ENCODE data around the gene TREX2.
"Not testable (repeated sequence)": the region's sequence is repeated elsewhere in the genome, so short reads cannot be mapped to it uniquely, and the experiment has no call there.

Gene TREX2

DNA sequence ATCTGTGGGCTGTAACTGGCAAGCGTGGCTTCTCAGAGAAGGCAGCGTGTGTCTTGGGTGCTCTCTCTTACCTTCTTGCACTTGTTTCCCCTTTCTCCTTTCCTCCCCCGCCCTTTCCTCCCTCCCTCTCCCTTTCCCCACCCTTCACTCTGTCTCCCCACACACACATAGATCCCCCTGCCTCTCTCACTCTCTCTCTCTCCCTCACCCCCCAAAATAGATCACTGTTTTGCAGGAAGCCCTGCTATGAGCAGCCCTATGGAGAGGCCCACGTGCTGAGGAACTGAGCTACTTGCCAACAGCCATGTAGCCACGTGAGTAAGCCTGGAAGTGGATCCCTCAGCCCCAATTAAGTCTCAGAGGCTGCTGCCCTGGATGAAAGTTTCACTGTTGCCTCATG, 40.4 kb downstream of the TREX2 start:
- DNase-seq = no peak

DNA sequence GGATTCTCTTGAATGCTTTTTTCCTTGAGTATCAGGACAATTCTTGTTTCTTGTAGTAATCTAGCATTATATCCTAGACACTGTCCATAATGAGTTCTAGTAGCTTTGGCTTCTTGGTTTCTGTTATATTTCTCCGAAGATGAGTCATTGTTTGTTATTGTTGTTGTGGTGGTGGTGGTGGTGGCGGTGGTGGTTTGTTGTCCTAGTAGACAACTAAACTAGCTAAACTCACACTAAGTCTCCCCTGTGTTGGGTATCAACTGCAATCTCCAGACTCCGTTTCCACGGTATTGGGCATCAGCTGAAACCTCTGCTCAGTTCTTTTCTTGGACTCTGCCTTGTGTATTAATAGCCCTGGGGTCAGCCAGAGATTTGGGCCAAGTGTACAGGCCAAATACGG, 41.5 kb downstream of the TREX2 start:
- DNase-seq = not testable (repeated sequence)

DNA sequence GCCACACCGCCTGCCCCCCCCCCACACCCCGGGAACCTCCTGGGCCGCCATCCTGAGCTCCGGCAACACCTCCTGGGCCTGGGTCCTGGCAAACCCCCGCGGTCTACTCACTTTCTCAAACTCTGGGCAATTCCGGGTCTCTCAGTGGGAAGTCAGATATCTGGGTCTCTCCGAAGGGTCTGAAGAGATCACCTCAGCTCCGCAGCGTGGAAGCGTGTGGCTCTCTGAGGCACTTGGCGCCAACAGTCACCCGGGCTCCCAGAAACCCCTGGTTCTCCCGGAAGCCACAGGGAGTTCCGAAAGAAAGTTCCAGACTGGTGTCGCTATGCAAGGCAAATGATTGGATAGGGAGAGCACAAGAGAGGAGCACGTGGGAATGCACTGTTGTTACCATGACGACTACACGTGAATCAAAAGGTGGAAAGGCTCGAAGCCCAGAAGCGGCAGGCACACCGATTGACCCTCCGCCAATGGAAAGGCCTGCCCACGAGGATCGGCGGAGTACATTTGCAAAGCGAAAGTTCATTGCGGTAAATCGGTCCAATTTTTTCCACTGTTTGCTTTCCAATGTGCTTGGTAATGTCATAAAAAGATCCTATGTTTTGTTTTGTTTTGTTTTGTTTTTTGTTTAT, 44.6 kb downstream of the TREX2 start, which contains the start of gene PNMA6E:
PNMA6E (minus strand) TSS at position 218 of the 632 bp plus-strand sequence. CDS start 2,501 bp downstream, outside the sequence.
- no peak for DNase-seq

DNA sequence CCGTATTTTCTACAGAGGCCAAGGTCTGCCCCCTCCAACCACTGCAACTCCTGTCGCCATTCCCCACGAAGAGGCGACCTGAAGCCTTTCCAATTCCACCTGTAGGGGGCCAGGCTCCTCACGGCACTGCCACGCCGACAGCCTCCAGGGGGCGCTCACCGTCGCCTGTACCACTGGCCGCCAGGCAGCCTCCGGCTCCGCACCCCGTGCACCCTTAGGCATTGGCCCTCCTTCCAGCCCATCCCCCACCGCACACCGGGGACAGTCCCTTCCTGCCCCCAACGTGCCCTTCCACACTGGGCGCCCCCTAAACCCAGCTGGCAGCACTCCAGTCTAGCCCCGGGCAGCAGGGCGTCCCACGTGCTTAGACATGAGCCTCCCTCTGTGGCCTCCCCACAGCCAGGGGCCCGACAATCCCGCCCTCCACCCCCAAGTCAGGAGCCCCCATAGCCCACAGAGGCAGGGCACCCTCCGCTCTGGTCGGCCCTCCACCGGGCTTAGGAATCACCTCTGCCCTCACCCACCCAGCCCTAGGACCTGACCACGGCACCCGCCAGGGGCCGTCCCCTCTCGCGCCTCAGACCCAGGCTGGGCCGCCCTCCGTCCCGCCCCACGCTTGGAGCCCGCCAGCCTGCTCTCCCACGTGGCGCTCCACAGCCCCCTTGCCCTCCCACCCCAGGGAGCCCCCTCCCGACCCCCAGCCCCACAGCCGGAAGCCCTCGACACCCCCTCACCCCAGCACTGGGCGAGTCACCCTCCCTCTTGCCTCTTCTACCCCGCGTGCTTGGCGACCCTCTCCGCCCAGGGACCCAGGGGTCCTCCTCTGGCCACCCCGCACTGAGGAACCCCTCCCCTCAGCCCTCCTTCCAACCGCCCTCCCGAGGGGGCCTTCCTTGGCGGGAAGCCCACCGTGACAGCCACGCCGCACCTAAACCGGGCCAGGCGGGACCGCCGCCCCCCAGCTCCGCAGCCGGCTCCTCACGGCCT, 45.4 kb downstream of the TREX2 start:
- peak; percentile 5 for DNase-seq

DNA sequence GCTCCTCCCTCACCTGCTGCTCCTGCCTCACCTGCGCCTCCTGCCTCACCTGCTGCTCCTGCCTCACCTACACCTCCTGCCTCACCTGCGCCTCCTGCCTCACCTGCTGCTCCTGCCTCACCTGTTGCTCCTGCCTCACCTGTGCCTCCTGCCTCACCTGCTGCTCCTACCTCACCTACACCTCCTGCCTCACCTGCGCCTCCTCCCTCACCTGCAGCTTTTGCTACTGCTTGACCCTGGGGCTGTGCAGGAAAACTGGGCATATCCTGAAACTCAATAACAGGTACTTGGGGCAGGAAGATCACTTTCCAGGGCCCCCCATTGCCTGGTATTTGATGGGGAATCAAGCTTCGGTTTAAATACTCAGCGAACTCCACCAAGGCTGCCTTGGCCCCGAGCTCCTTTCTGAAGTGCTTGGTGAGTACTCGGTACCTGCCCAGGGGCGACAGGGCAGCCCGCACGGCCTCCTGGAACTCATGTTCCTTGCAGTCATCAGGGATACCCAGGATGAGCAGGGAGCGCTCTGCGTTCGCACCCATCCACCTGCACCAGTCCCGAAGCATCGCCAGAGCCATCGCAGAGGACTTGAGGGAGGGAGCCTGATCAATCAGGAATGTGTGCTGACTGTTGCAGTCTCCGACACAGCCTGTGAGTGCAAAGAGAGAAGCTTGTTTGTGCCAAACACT, 47.4 kb downstream of the TREX2 start:
- DNase-seq = no peak

DNA sequence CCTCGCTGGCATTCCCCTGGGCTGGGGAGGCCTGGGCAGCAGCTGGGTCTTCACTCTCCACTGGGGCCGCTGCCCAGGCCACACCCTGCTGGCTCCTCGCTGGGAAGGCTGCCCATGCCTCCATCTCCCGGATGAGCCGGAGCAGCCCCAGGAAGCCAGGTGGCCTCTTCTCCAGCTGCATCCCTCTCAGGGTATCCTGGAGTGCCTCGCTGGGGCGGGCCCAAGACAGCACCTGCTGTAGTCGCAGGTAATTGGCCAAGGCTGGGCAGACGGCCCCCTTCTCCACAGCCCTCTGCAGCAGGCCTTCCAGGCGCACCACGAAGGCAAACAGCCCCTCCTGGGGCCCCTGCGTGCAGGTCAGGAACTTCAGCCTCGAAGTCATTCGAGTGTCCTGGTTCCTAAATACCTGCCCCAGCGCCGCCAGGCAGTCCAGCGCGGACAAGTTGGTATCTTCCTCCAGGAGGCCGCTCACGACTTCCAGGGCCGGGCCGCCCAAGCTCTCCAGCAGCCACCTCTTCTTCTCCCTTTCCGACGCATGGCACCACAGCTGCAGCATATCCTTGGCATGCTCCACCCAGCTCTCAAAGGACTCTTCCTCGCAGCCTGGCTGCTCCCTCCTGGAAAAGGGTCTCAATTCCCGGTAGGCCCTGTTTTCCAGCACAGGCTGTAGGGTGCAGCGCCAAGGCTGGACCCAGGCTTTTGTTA, 48.4 kb downstream of the TREX2 start:
- DNase-seq = no peak

DNA sequence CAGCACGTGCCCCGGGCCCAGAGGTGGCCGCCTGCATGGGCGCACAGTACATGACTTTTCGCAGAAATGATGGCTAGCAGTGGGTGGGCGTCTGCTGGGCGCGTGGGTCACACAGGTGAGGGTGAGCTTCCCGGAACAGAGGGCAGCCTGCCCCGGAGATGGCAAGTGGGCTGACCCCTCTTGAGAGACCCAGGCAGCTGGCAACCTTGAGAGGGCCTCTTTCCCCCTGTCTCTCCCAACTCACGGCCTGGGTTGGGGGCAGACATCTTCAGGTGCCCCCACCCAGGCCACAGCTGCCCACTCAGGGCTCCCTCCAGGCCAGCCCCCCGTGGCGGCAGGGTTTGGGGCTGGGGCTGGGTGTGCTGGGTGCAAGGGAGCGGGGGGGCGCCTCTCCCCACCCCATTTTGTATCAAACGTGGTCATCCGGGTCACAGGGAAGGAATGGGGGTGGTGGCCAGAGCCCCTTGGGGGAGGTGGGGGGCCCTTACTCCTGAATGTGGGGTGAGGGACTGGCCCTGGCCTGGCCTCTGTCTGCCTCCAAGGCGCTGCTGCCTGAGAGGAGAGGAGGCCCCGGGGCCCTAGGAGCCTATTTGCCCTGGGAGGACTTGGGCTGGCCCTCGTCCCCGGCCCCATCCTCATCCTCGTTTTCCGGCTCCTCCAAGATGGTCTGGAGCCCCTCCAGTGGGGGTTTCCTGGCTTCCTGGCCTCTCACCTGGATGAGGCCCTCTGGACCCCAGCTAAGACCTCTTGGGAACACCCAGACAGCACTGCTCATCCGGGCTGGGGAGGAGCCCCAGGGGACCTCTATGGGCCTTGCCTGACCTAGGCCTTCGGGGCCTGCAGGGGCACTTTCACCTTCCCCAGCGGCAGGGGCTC, 49.3 kb downstream of the TREX2 start:
- no peak for DNase-seq

DNA sequence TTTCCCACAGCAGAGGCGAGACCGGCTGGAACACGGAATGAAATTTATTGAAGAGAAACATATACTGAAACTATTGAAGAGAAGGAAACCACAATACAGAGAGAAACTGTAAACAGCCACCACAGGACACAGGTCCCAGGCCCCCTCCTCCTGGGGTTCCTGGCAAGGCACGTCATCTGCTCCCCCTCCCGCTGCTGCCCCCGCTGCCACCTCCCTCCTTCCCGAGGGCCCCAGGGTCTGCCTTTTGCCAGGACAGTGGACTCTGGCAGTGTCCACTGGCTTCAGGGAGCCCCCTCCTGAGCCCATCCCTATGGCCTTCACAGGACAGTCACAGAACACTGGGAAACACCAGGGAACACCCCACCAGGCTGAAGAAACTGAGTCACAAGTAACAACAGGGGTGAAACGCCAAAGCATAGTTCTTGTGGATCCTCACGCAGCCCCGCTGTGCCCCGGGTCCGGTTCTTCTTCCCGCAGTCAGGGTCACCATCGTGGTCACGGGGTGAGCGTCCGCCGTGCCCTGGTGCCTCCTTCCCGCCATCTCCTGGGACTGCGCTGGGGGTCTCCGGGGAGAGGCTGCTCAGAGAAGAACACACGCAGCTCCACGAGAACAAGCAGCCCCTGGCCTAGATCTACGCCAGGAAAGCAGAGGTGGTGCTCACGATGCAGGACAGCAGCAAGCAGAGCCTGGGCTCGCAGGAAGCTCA, 50.1 kb downstream of the TREX2 start:
- DNase-seq = no peak

DNA sequence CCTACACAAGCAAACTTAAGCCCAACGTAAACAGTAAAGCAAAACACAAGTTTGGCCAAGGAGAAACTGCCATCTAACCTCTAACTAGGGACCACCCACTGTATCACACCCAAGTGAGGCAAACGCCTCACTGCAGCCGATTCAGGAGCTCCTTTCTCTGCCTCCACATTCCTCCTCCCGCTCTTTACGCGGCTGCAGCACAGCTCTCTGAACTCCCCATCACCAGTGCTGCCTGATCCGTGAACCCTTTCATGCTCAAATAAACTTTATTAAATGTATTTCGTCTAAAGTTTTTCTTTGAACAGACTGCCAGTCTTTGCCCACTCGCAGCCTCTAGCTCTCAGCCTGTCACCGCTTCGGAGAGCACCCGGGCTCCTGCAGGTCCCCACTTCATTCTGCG, 51.2 kb downstream of the TREX2 start:
- DNase-seq = no peak
